ENCODE results near the gene UFD1. TPM values are rescaled to one million over a fixed set of nuclear protein-coding genes. Genes with fewer than 3 reads are reported as not detected.

UFD1 gene
- 75.8 to 81.2 TPM (median 76.2 TPM) in 3 replicates for total RNA-seq
- long read RNA-seq, transcript UFD1-201 (12 exons, 1,814 nt), result major isoform, 75 of 106 reads
- long read RNA-seq, partial matches to known transcripts, result 2 of 106 reads
- long read RNA-seq, other reads (novel, unspliced or antisense), result 28 of 106 reads

- no peak for TF ChIP-seq CTCF (IDR thresholded peaks at IDR 0.05)
- H3K27ac Mint-ChIP-seq (ENCODE audit: unreplicated experiment), result peak within 1 kb of the TSS; percentile 99
- H3K9me3 Mint-ChIP-seq (ENCODE audit: low read depth), result no peaks in the 10 kb centered on the region
- H3K4me1 Mint-ChIP-seq (ENCODE audit: low read depth), result peaks cover 39% of the 10 kb centered on the region
- peak; percentile 97 for DNase-seq (ENCODE audit: low spot score)
- H3K27me3 Mint-ChIP-seq (ENCODE audit: low read depth), result no peaks in the 10 kb centered on the region
- H3K36me3 Mint-ChIP-seq (ENCODE audit: low read depth), result peaks cover 5% of the 10 kb centered on the region
- H3K4me3 Mint-ChIP-seq (ENCODE audit: unreplicated experiment), result peak within 1 kb of the TSS; percentile 97
Measured at GRCh38 chr22:19478901-19479354, at the start of gene UFD1. UFD1 (minus strand) TSS chr22:19479193; CDS start chr22:19479085, 108 bp downstream.

- H3K27me3 Mint-ChIP-seq (ENCODE audit: low read depth), result peaks cover 26% of the 10 kb centered on the region
- no peak overlapping the region for H3K27ac Mint-ChIP-seq (ENCODE audit: unreplicated experiment)
- no peak overlapping the region for H3K4me3 Mint-ChIP-seq (ENCODE audit: unreplicated experiment)
- no peaks in the 10 kb centered on the region for H3K9me3 Mint-ChIP-seq (ENCODE audit: low read depth)
- no peaks in the 10 kb centered on the region for H3K36me3 Mint-ChIP-seq (ENCODE audit: low read depth)
- peaks cover 10% of the 10 kb centered on the region for H3K4me1 Mint-ChIP-seq (ENCODE audit: low read depth)
- TF ChIP-seq CTCF (IDR thresholded peaks at IDR 0.05), result no peak
- DNase-seq (ENCODE audit: low spot score), result peak; percentile 53
Measured at GRCh38 chr22:19527861-19528417, 48.9 kb upstream of the UFD1 start.

GRCh38 chr22:19527321-19527721 is 48.3 kb upstream of the UFD1 start:
- H3K27ac Mint-ChIP-seq (ENCODE audit: unreplicated experiment), result no peak overlapping the region
- TF ChIP-seq CTCF (IDR thresholded peaks at IDR 0.05), result no peak
- peaks cover 13% of the 10 kb centered on the region for H3K4me1 Mint-ChIP-seq (ENCODE audit: low read depth)
- DNase-seq (ENCODE audit: low spot score), result peak; percentile 71
- H3K36me3 Mint-ChIP-seq (ENCODE audit: low read depth), result no peaks in the 10 kb centered on the region
- H3K27me3 Mint-ChIP-seq (ENCODE audit: low read depth), result peaks cover 26% of the 10 kb centered on the region
- no peak overlapping the region for H3K4me3 Mint-ChIP-seq (ENCODE audit: unreplicated experiment)
- no peaks in the 10 kb centered on the region for H3K9me3 Mint-ChIP-seq (ENCODE audit: low read depth)

GRCh38 chr22:19526702-19527111 is 47.7 kb upstream of the UFD1 start:
- Mint-ChIP-seq H3K27me3 (ENCODE audit: low read depth) (peaks cover 26% of the 10 kb centered on the region), H3K9me3 (ENCODE audit: low read depth) (no peaks in the 10 kb centered on the region), H3K36me3 (ENCODE audit: low read depth) (no peaks in the 10 kb centered on the region), H3K4me1 (ENCODE audit: low read depth) (peaks cover 13% of the 10 kb centered on the region), H3K4me3 (ENCODE audit: unreplicated experiment) (no peak overlapping the region), H3K27ac (ENCODE audit: unreplicated experiment) (no peak overlapping the region)
- DNase-seq (ENCODE audit: low spot score), result peak; percentile 56
- TF ChIP-seq CTCF (IDR thresholded peaks at IDR 0.05), result no peak

GRCh38 chr22:19526076-19526701 is 47.2 kb upstream of the UFD1 start:
- no peak for TF ChIP-seq CTCF (IDR thresholded peaks at IDR 0.05)
- Mint-ChIP-seq H3K27me3 (ENCODE audit: low read depth) (peaks cover 25% of the 10 kb centered on the region), H3K36me3 (ENCODE audit: low read depth) (no peaks in the 10 kb centered on the region), H3K4me3 (ENCODE audit: unreplicated experiment) (no peak overlapping the region), H3K9me3 (ENCODE audit: low read depth) (no peaks in the 10 kb centered on the region), H3K4me1 (ENCODE audit: low read depth) (peaks cover 13% of the 10 kb centered on the region), H3K27ac (ENCODE audit: unreplicated experiment) (no peak overlapping the region)
- DNase-seq (ENCODE audit: low spot score), result peak; percentile 68

Measured in chondrocyte (in vitro differentiated cells).